Measurements from ENCODE around the gene EFCAB13. TPM values are rescaled to one million over a fixed set of nuclear protein-coding genes. Genes with fewer than 3 reads are reported as not detected.
"Not testable (repeated sequence)": the region's sequence is repeated elsewhere in the genome, so short reads cannot be mapped to it uniquely, and the experiment has no call there.

Gene EFCAB13
- total RNA-seq, 4 donors from 2014 or later, result 6.0 to 12.7 (median 8.1) TPM

DNA sequence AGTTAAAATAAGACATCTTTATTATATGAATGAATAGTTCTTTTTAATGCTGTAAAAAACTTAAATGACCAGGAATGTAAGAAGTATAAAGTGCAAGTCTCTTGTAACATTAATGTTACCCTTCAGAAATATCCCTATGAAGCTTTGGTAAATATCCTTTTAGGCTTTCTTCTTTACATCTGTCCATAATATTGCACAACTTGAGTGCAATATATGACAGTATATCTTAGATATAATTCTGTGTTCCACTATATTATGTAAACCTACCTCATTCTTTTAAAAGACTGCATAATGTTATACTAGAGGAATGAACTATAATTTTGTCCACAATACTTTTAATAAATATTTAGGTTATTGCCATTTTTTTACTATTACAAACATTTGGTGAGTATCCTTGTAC is 81.1 kb downstream of the EFCAB13 start:
- no peak overlapping the region for H3K27ac ChIP-seq
- intact Hi-C loops (cut with DNase I; ENCODE audit: low total_unique reads), result no loop called here
- TF ChIP-seq, protein P1, sequence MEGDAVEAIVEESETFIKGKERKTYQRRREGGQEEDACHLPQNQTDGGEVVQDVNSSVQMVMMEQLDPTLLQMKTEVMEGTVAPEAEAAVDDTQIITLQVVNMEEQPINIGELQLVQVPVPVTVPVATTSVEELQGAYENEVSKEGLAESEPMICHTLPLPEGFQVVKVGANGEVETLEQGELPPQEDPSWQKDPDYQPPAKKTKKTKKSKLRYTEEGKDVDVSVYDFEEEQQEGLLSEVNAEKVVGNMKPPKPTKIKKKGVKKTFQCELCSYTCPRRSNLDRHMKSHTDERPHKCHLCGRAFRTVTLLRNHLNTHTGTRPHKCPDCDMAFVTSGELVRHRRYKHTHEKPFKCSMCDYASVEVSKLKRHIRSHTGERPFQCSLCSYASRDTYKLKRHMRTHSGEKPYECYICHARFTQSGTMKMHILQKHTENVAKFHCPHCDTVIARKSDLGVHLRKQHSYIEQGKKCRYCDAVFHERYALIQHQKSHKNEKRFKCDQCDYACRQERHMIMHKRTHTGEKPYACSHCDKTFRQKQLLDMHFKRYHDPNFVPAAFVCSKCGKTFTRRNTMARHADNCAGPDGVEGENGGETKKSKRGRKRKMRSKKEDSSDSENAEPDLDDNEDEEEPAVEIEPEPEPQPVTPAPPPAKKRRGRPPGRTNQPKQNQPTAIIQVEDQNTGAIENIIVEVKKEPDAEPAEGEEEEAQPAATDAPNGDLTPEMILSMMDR (IDR thresholded peaks at IDR 0.05), result no peak
- TF ChIP-seq EP300 (IDR thresholded peaks at IDR 0.05; ENCODE audit: low read depth) (no peak), POLR2A (IDR thresholded peaks at IDR 0.05) (no peak), POLR2AphosphoS5 (IDR thresholded peaks at IDR 0.05) (no peak)
- in situ Hi-C loops (cut with MboI; ENCODE audit: low pct_ligation_motif_present in 1 of 4, low pct_unique_long_range_greater_than_20kb in 1 of 4, low sequenced_read_pairs in 3 of 4), result no loop called here
- H3K27me3 ChIP-seq, result no peaks in the 10 kb centered on the region
- no peak for DNase-seq
- no peaks in the 10 kb centered on the region for H3K9me3 ChIP-seq
- H3K4me3 ChIP-seq, result no peak overlapping the region
- H3K36me3 ChIP-seq, result no peaks in the 10 kb centered on the region
- peaks cover 0 to 10% (median 0%) of the 10 kb centered on the region in 4 donors for H3K4me1 ChIP-seq

DNA sequence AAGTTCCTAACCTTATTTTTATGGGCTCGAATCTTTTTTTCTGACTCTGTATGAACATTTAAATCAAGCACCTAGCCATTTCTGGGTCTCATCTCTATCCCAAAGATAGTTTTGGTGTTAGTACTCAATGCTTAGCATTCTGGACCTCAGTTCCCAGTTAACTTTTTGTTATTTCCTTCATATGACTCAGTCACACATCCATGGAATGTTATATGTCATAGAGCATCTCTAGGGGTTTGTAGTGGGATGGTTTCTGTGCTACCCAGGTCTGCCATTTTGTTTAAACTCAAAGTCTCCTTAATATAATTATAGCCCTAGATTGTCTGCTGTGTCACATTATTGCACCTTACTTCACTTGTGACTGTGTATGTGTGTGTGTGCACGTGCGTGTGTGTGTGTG is 90.1 kb downstream of the EFCAB13 start:
- Histone ChIP-seq H3K27ac (no peak overlapping the region), H3K4me3 (no peak overlapping the region), H3K4me1 (no peaks in the 10 kb centered on the region), H3K36me3 (no peaks in the 10 kb centered on the region), H3K27me3 (no peaks in the 10 kb centered on the region), H3K9me3 (no peaks in the 10 kb centered on the region)
- no peak for DNase-seq
- WGBS, 2 donors (ENCODE audit: low coverage in 1 of 2), result 96 to 100% methylated on average over 3 of the region's 3 CpGs
- intact Hi-C loops (cut with DNase I; ENCODE audit: low total_unique reads) (no loop called here), in situ Hi-C loops (cut with MboI; ENCODE audit: low pct_ligation_motif_present in 1 of 4, low pct_unique_long_range_greater_than_20kb in 1 of 4, low sequenced_read_pairs in 3 of 4) (no loop called here)
- TF ChIP-seq EP300 (IDR thresholded peaks at IDR 0.05; ENCODE audit: low read depth) (no peak), POLR2A (IDR thresholded peaks at IDR 0.05) (no peak), POLR2AphosphoS5 (IDR thresholded peaks at IDR 0.05) (no peak)
- TF ChIP-seq, protein P1 (IDR thresholded peaks at IDR 0.05), result no peak

DNA sequence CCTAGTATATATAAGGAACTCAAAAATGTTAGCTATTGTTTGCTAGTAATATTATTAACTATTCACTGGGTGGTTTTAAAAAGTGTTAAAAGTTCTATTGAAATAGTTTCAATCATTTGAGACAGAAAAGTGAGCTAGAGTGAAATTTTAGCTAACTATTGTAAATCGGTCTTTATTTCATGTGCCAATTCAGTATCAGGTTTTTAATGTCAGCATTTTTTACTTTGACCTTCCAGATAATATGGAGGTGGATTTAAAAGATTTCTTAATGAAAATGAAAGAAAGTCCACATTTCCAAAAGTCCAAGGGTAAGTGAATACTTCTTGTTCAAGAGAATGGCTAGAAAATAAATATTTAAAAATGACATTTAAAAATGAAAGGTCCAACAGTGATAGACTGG is 90.9 kb downstream of the EFCAB13 start:
- in situ Hi-C loops (cut with MboI; ENCODE audit: low pct_ligation_motif_present in 1 of 4, low pct_unique_long_range_greater_than_20kb in 1 of 4, low sequenced_read_pairs in 3 of 4) (no loop called here), intact Hi-C loops (cut with DNase I; ENCODE audit: low total_unique reads) (no loop called here)
- no peak for TF ChIP-seq POLR2A (IDR thresholded peaks at IDR 0.05)
- TF ChIP-seq EP300 (IDR thresholded peaks at IDR 0.05; ENCODE audit: low read depth), result no peak
- TF ChIP-seq, protein P1 (IDR thresholded peaks at IDR 0.05), result no peak
- TF ChIP-seq POLR2AphosphoS5 (IDR thresholded peaks at IDR 0.05), result no peak
- no peaks in the 10 kb centered on the region for H3K27me3 ChIP-seq
- no peaks in the 10 kb centered on the region for H3K9me3 ChIP-seq
- no peak for DNase-seq
- H3K36me3 ChIP-seq, result no peaks in the 10 kb centered on the region
- no peak overlapping the region for H3K4me3 ChIP-seq
- H3K4me1 ChIP-seq, result no peaks in the 10 kb centered on the region
- H3K27ac ChIP-seq, result no peak overlapping the region
- 88 to 98% methylated on average over 1 of the region's 1 CpG for WGBS, 2 donors (ENCODE audit: low coverage in 1 of 2)

DNA sequence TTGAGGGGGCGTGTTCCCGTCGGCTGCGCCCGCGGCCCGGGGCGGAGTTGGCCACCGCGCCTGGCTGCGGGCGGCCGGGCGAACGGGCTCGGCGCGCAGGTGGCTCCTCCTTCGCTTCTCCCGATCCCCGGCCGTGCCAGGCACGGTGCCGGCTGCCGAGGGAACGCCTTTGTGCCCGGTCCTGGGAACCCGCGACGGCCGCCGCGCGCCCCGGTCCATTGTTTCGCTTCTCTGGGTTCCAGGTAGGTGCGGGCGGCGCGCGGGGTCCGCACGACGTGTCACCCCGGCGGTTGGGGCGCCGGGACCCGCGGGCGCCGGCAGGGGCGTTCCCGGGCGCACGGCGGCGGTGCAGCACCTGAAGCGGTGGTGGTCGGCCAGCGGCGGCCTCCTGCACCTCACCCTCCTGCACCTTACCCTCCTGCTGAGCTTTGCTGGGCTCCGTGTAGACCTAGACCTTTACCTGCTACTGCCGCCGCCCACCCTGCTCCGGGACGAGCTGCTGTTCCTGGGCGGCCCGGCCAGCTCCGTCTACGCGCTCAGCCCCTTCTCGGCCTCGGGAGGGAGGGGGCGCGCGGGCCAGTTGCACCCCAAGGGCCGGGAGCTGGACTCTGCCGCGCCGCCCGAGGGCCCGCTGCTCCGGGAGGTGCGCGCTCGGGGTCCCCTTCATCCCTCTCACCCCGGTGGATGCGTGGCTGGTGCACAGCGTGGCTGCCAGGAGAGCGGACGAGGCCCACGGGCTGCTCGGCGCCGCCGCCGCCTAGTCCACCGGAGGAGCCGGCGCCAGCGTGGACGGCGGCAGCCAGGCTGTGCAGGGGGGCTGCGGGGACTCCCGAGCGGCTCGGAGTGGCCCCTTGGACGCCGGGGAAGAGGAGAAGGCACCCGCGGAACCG is 99.9 kb downstream of the EFCAB13 start:
- intact Hi-C loops (cut with DNase I; ENCODE audit: low total_unique reads) (no loop called here), in situ Hi-C loops (cut with MboI; ENCODE audit: low pct_ligation_motif_present in 1 of 4, low pct_unique_long_range_greater_than_20kb in 1 of 4, low sequenced_read_pairs in 3 of 4) (no loop called here)
- H3K36me3 ChIP-seq, result no peaks in the 10 kb centered on the region
- H3K27ac ChIP-seq, result peak overlapping the region; percentile 17 to 74 (median 66)
- H3K4me1 ChIP-seq, result peaks cover 0 to 36% (median 16%) of the 10 kb centered on the region in 4 donors
- TF ChIP-seq, protein P1 (IDR thresholded peaks at IDR 0.05), result no peak
- TF ChIP-seq POLR2AphosphoS5 (IDR thresholded peaks at IDR 0.05) (no peak), POLR2A (IDR thresholded peaks at IDR 0.05) (no peak), EP300 (IDR thresholded peaks at IDR 0.05; ENCODE audit: low read depth) (no peak)
- peaks cover 22% of the 10 kb centered on the region for H3K27me3 ChIP-seq
- peak; percentile 58 for DNase-seq
- H3K4me3 ChIP-seq, result peak overlapping the region; percentile 28 to 58 (median 55)
- no peaks in the 10 kb centered on the region for H3K9me3 ChIP-seq
- WGBS, 2 donors (ENCODE audit: low coverage in 1 of 2), result 0 to 11% methylated on average over 7 to 69 of the region's 113 CpGs

DNA sequence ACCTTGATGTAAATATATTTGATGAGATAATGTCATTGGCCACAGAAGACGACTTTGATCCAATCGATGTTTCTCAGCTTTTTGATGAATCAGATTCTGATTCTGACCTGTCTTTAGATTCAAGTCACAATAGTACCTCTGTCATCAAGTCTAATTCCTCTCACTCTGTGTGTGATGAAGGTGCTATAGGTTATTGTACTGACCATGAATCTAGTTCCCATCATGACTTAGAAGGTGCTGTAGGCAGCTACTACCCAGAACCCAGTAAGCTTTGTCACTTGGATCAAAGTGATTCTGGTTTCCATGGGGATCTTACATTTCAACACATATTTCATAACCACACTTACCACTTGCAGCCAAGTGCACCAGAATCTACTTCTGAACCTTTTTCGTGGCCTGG is 101.5 kb downstream of the EFCAB13 start:
- 92 to 100% methylated on average over 2 to 3 of the region's 3 CpGs for WGBS, 2 donors (ENCODE audit: low coverage in 1 of 2)
- intact Hi-C loops (cut with DNase I; ENCODE audit: low total_unique reads); H3K36me3 ChIP-seq; H3K27ac ChIP-seq; H3K4me3 ChIP-seq; in situ Hi-C loops (cut with MboI; ENCODE audit: low pct_ligation_motif_present in 1 of 4, low pct_unique_long_range_greater_than_20kb in 1 of 4, low sequenced_read_pairs in 3 of 4); H3K9me3 ChIP-seq; DNase-seq: not testable (repeated sequence)
- Histone ChIP-seq H3K27me3 (peaks cover 22% of the 10 kb centered on the region), H3K4me1 (peaks cover 0 to 38% (median 16%) of the 10 kb centered on the region in 4 donors)

DNA sequence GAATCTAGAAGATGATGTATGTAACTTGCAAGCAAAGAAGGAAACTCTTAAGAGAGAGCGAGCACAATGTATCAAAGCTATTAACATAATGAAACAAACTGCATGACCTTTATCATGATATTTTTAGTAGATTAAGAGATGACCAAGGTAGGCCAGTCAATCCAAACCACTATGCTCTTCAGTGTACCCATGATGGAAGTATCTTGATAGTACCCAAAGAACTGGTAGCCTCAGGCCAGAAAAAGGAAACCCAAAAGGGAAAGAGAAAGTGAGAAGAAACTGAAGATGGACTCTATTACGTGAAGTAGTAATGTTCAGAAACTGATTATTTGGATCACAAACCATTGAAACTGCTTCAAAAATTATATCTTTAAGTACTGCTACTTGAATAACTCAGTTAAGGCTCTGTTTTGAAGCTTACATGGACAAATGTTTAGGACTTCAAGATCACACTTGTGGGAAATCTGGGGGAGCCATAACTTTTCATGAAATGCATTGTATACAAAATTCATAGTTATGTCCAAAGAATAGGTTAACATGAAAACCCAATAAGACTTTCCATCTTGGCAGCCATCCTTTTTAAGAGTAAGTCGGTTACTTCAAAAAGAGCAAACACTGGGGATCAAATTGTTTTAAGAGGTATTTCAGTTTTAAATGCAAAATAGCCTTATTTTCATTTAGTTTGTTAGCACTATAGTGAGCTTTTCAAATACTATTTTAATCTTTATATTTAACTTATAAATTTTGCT is 102.3 kb downstream of the EFCAB13 start:
- WGBS, 2 donors (ENCODE audit: low coverage in 1 of 2), result 84 to 94% methylated on average over 3 of the region's 3 CpGs

More for the DNA sequence above, 102.3 kb downstream of the EFCAB13 start:
- H3K36me3 ChIP-seq; H3K27ac ChIP-seq; intact Hi-C loops (cut with DNase I; ENCODE audit: low total_unique reads); in situ Hi-C loops (cut with MboI; ENCODE audit: low pct_ligation_motif_present in 1 of 4, low pct_unique_long_range_greater_than_20kb in 1 of 4, low sequenced_read_pairs in 3 of 4); DNase-seq; H3K9me3 ChIP-seq; H3K4me3 ChIP-seq: not testable (repeated sequence)
- Histone ChIP-seq H3K27me3 (peaks cover 22% of the 10 kb centered on the region), H3K4me1 (peaks cover 0 to 38% (median 16%) of the 10 kb centered on the region in 4 donors)

Measured in transverse colon (tissue), 4 donors.